Measurements from ENCODE around the gene ANKMY2.

ANKMY2 gene

GRCh38 chr7:16652240-16652583 is 6.7 kb upstream of the ANKMY2 start:
- H3K4me3 ChIP-seq: no peak overlapping the region
- DNase-seq (ENCODE audit: low read depth, low spot score): no peak
- H3K27ac ChIP-seq: no peak overlapping the region
- H3K36me3 ChIP-seq (ENCODE audit: insufficient read depth, low read length): 0 out of 2 replicates have a peak, but pooled peaks cover 5% of the 10 kb centered on the region
- TF ChIP-seq POLR2AphosphoS5 (IDR thresholded peaks at IDR 0.05; ENCODE audit: borderline replicate concordance, low read depth, low read length) (no peak), FOXP2 (optimal IDR thresholded peaks at IDR 0.05; ENCODE audit: control extremely low read depth, extremely low read length, insufficient read depth) (no peak), EZH2 (IDR thresholded peaks at IDR 0.05) (no peak)
- no peaks in the 10 kb centered on the region for H3K9me3 ChIP-seq (ENCODE audit: low read depth, low read length)
- H3K9ac ChIP-seq (ENCODE audit: insufficient read length): no peak overlapping the region

GRCh38 chr7:16651396-16652239 is 6.1 kb upstream of the ANKMY2 start:
- no peak overlapping the region for H3K9ac ChIP-seq (ENCODE audit: insufficient read length)
- H3K27ac ChIP-seq: no peak overlapping the region
- TF ChIP-seq POLR2AphosphoS5 (IDR thresholded peaks at IDR 0.05; ENCODE audit: borderline replicate concordance, low read depth, low read length) (peak; percentile 59; the same call in 1 of the 2 replicates), EZH2 (IDR thresholded peaks at IDR 0.05) (no peak), FOXP2 (optimal IDR thresholded peaks at IDR 0.05; ENCODE audit: control extremely low read depth, extremely low read length, insufficient read depth) (no peak)

GRCh38 chr7:16650266-16650665 is 4.7 kb upstream of the ANKMY2 start:
- no peak for TF ChIP-seq POLR2AphosphoS5 (IDR thresholded peaks at IDR 0.05; ENCODE audit: borderline replicate concordance, low read depth, low read length)
- TF ChIP-seq FOXP2 (optimal IDR thresholded peaks at IDR 0.05; ENCODE audit: control extremely low read depth, extremely low read length, insufficient read depth): no peak
- TF ChIP-seq EZH2 (IDR thresholded peaks at IDR 0.05): no peak
- Histone ChIP-seq H3K9ac (ENCODE audit: insufficient read length) (no peak overlapping the region), H3K4me3 (no peak overlapping the region)

More at GRCh38 chr7:16651396-16652239, 6.1 kb upstream of the ANKMY2 start:
- 0 out of 2 replicates have a peak, but pooled peaks cover 5% of the 10 kb centered on the region for H3K36me3 ChIP-seq (ENCODE audit: insufficient read depth, low read length)
- H3K4me3 ChIP-seq: peak overlapping the region; percentile 23; the same call in 1 of the 2 replicates
- DNase-seq (ENCODE audit: low read depth, low spot score): peak; percentile 81
- H3K9me3 ChIP-seq (ENCODE audit: low read depth, low read length): no peaks in the 10 kb centered on the region

GRCh38 chr7:16649196-16649595 is 3.6 kb upstream of the ANKMY2 start:
- DNase-seq (ENCODE audit: low read depth, low spot score): no peak
- TF ChIP-seq FOXP2 (optimal IDR thresholded peaks at IDR 0.05; ENCODE audit: control extremely low read depth, extremely low read length, insufficient read depth) (no peak), EZH2 (IDR thresholded peaks at IDR 0.05) (no peak), POLR2AphosphoS5 (IDR thresholded peaks at IDR 0.05; ENCODE audit: borderline replicate concordance, low read depth, low read length) (no peak)
- 0 out of 2 replicates have a peak, but pooled peaks cover 5% of the 10 kb centered on the region for H3K36me3 ChIP-seq (ENCODE audit: insufficient read depth, low read length)
- H3K9me3 ChIP-seq (ENCODE audit: low read depth, low read length): no peaks in the 10 kb centered on the region
- no peak overlapping the region for H3K9ac ChIP-seq (ENCODE audit: insufficient read length)
- no peak overlapping the region for H3K27ac ChIP-seq
- no peak overlapping the region for H3K4me3 ChIP-seq

More at GRCh38 chr7:16650266-16650665, 4.7 kb upstream of the ANKMY2 start:
- Histone ChIP-seq H3K36me3 (ENCODE audit: insufficient read depth, low read length) (0 out of 2 replicates have a peak, but pooled peaks cover 5% of the 10 kb centered on the region), H3K27ac (no peak overlapping the region), H3K9me3 (ENCODE audit: low read depth, low read length) (no peaks in the 10 kb centered on the region)
- no peak for DNase-seq (ENCODE audit: low read depth, low spot score)

GRCh38 chr7:16648551-16648950 is 3.0 kb upstream of the ANKMY2 start:
- Histone ChIP-seq H3K27ac (no peak overlapping the region), H3K4me3 (no peak overlapping the region), H3K36me3 (ENCODE audit: insufficient read depth, low read length) (0 out of 2 replicates have a peak, but pooled peaks cover 5% of the 10 kb centered on the region), H3K9me3 (ENCODE audit: low read depth, low read length) (no peaks in the 10 kb centered on the region), H3K9ac (ENCODE audit: insufficient read length) (no peak overlapping the region)
- TF ChIP-seq FOXP2 (optimal IDR thresholded peaks at IDR 0.05; ENCODE audit: control extremely low read depth, extremely low read length, insufficient read depth): no peak
- TF ChIP-seq POLR2AphosphoS5 (IDR thresholded peaks at IDR 0.05; ENCODE audit: borderline replicate concordance, low read depth, low read length): no peak
- no peak for TF ChIP-seq EZH2 (IDR thresholded peaks at IDR 0.05)
- no peak for DNase-seq (ENCODE audit: low read depth, low spot score)

GRCh38 chr7:16647435-16647960 is 1.9 kb upstream of the ANKMY2 start:
- Histone ChIP-seq H3K9ac (ENCODE audit: insufficient read length) (no peak overlapping the region), H3K9me3 (ENCODE audit: low read depth, low read length) (no peaks in the 10 kb centered on the region), H3K27ac (no peak overlapping the region), H3K36me3 (ENCODE audit: insufficient read depth, low read length) (0 out of 2 replicates have a peak, but pooled peaks cover 3% of the 10 kb centered on the region), H3K4me3 (peak overlapping the region; percentile 89)
- no peak for DNase-seq (ENCODE audit: low read depth, low spot score)
- TF ChIP-seq EZH2 (IDR thresholded peaks at IDR 0.05) (no peak), POLR2AphosphoS5 (IDR thresholded peaks at IDR 0.05; ENCODE audit: borderline replicate concordance, low read depth, low read length) (no peak), FOXP2 (optimal IDR thresholded peaks at IDR 0.05; ENCODE audit: control extremely low read depth, extremely low read length, insufficient read depth) (no peak)

- H3K36me3 ChIP-seq (ENCODE audit: insufficient read depth, low read length): 0 out of 2 replicates have a peak, but pooled peaks cover 3% of the 10 kb centered on the region
- TF ChIP-seq EZH2 (IDR thresholded peaks at IDR 0.05) (no peak), POLR2AphosphoS5 (IDR thresholded peaks at IDR 0.05; ENCODE audit: borderline replicate concordance, low read depth, low read length) (no peak), FOXP2 (optimal IDR thresholded peaks at IDR 0.05; ENCODE audit: control extremely low read depth, extremely low read length, insufficient read depth) (no peak)
- DNase-seq (ENCODE audit: low read depth, low spot score): no peak
- peak overlapping the region; percentile 85 for H3K9ac ChIP-seq (ENCODE audit: insufficient read length)
- H3K9me3 ChIP-seq (ENCODE audit: low read depth, low read length): no peaks in the 10 kb centered on the region
- H3K4me3 ChIP-seq: peak overlapping the region; percentile 89
- H3K27ac ChIP-seq: no peak overlapping the region
These were observed 1.0 kb upstream of the ANKMY2 start for GRCh38 chr7:16646472-16647072.
